Right lobe of liver (tissue), 6 donors: ENCODE results near the gene ACTG2. TPM values are rescaled to one million over a fixed set of nuclear protein-coding genes. Genes with fewer than 3 reads are reported as not detected.

Experiments
- ATAC-seq, 4 donors: fragments of 200-7000 bp; cut with Tn5 transposase; one replicate each; pipeline ENCODE4 v1.9.1; 2020; ENCODE audit warnings: mild to moderate bottlenecking in 4 of 4, moderate library complexity in 4 of 4
- DNase-seq, 3 donors: peaks; one replicate each; pipeline ENCODE4 v3.0.0-alpha.2; 2020
- H3K27ac ChIP-seq, 3 donors: fragments of 200-600 bp; one replicate each; pipeline ENCODE4 v1.8.0; 2022
- H3K27me3 ChIP-seq, 2 donors: fragments of 200-600 bp; one replicate each; pipeline ENCODE4 v1.8.0; 2022
- H3K36me3 ChIP-seq, 4 donors: fragments of 200-600 bp; sonication (generic) in 1 of 4; one replicate each; pipeline versions ENCODE4 v1.5.1 to v1.8.0; 2017 to 2022; ENCODE audit warnings: control low read depth in 1 of 4
- H3K4me1 ChIP-seq, 4 donors: fragments of 200-600 bp; sonication (generic) in 1 of 4; one replicate each; pipeline versions ENCODE4 v1.5.1 to v1.8.0; 2017 to 2022; ENCODE audit warnings: control low read depth in 1 of 4
- H3K4me3 ChIP-seq, 3 donors: fragments of 200-600 bp; one replicate each; pipeline ENCODE4 v1.8.0; 2022
- H3K9me3 ChIP-seq, 4 donors: fragments of 200-600 bp; sonication (generic) in 1 of 4; one replicate each; pipeline versions ENCODE4 v1.5.1 to v1.8.0; 2017 to 2022; ENCODE audit warnings: control low read depth in 1 of 4
- CTCF ChIP-seq, 4 donors: fragments of 200-600 bp in 3 of 4; fragments of 450-650 bp in 1 of 4; IDR thresholded peaks; one replicate each; pipeline versions ENCODE4 v1.5.1 to v1.8.0; 2016 to 2022; ENCODE audit warnings: antibody characterized with exemption in 4 of 4, mild to moderate bottlenecking in 2 of 4
- POLR2A ChIP-seq: fragments of 450-650 bp; IDR thresholded peaks from one replicate; pipeline ENCODE4 v1.6.1; 2017; ENCODE audit warnings: antibody characterized with exemption, mild to moderate bottlenecking
- WGBS: methylation state at CpG from one replicate; pipeline ENCODE4 v1.1.6; 2018; ENCODE audit warnings: low coverage, low lambda C conversion rate; ENCODE audit not compliant: insufficient coverage; ENCODE audit errors: missing lambda C conversion rate; 5-methylcytosine and 5-hydroxymethylcytosine counted together
- intact Hi-C, 2 donors: fragments of 100-400 bp; cut with DNase I; formaldehyde crosslinking; loops; one replicate each; pipeline versions ENCODE4 v1.11.2 to v1.14.1; 2022
- total RNA-seq, 6 experiments: library from RNA; depleted of rRNA in 2 of 6; stranded (reverse); fragments of >200 nt in 2 of 6; fragmentation: NEBNext Ultra II Directional in 3 of 6; extraction: Animal tissue kit (Norgen Biotek cat#: 25700) in 3 of 6; gene quantifications; one replicate each; pipeline versions ENCODE4 v1.1.0 to v1.2.4, GENCODE V29; 2016 to 2023
- donor health status: DM: no; HTN: yes; CAD: no.
- donor health status: DM: no; HTN: no; CAD: no.
- donor health status: DM: no; HTN: no; CAD: no.
- donor health status: DM: no; HTN: yes; CAD: no.
- donor health status: DM: no; HTN: yes; CAD: no.

ACTG2 gene
- total RNA-seq, 6 experiments from 2014 or later = 0.39 to 12.8 (median 1.1) TPM

- Histone ChIP-seq H3K9me3 (no peaks in the 10 kb centered on the region), H3K27ac (no peak overlapping the region), H3K36me3 (peaks cover 0 to 58% (median 16%) of the 10 kb centered on the region in 4 donors), H3K4me1 (no peaks in the 10 kb centered on the region), H3K4me3 (no peak overlapping the region), H3K27me3 (no peaks in the 10 kb centered on the region)
- ATAC-seq (no peak), DNase-seq (no peak)
- intact Hi-C loops = no loop called here
- WGBS = 94% methylated on average over 5 of the region's 5 CpGs
- TF ChIP-seq POLR2A (no peak), CTCF (IDR thresholded peaks at IDR 0.05) (no peak)
Observed at GRCh38 chr2:73956218-73956865, 63.5 kb downstream of the ACTG2 start.

GRCh38 chr2:73961274-73961673, 68.5 kb downstream of the ACTG2 start:
- Histone ChIP-seq H3K36me3 (peaks cover 0 to 25% (median 10%) of the 10 kb centered on the region in 4 donors), H3K4me3 (no peak overlapping the region), H3K4me1 (no peaks in the 10 kb centered on the region), H3K27ac (no peak overlapping the region), H3K27me3 (no peaks in the 10 kb centered on the region), H3K9me3 (no peaks in the 10 kb centered on the region)
- no peak for TF ChIP-seq POLR2A
- no peak for TF ChIP-seq CTCF (IDR thresholded peaks at IDR 0.05)
- no peak for ATAC-seq
- DNase-seq = no peak
- whole genome bisulfite sequencing = 98% methylated on average over 4 of the region's 4 CpGs
- intact Hi-C loops = no loop called here

DNA sequence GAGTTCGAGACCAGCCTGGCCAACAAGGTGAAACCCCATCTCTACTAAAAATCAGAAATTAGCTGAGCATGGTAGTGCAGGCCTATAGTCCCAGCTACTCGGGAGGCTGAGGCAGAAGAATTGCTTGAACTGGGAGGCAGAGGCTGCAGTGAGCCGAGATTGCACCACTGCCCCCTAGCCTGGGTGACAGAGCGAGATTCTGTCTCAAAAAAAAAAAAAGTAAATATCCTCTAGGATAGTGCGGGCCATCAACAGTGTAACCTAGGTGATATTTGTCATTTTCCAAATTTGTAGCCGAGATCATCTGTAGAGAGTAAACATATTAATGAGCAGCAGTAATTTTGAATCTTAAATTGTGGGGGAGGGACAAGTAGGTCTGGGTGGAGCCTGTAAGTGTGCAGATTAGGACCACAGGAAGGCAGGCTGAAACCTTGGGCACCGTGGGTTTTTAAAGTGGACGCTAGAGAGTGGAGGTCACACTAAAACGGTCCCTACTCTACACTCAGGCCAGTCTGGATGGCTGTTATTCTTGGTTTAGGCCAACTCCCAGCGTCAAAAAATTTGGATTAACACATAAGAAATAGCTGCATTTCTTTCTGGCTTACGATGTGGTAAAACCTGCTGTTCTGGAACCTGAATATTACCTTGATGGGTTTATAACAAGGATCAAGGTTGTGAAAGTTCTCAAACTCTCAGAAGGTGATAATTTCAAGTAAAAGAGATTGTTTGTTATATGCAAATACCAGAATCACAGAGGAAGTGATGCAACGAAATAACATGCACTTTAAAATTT, 69.2 kb downstream of the ACTG2 start:
- intact Hi-C loops = no loop called here
- no peaks in the 10 kb centered on the region for H3K27me3 ChIP-seq
- no peaks in the 10 kb centered on the region for H3K4me1 ChIP-seq
- no peak for DNase-seq
- H3K36me3 ChIP-seq = peaks cover 0 to 18% (median 9%) of the 10 kb centered on the region in 4 donors
- 92% methylated on average over 9 of the region's 12 CpGs for WGBS
- no peak for TF ChIP-seq POLR2A
- no peak for ATAC-seq
- H3K9me3 ChIP-seq = no peaks in the 10 kb centered on the region
- no peak overlapping the region for H3K27ac ChIP-seq
- no peak overlapping the region for H3K4me3 ChIP-seq

DNA sequence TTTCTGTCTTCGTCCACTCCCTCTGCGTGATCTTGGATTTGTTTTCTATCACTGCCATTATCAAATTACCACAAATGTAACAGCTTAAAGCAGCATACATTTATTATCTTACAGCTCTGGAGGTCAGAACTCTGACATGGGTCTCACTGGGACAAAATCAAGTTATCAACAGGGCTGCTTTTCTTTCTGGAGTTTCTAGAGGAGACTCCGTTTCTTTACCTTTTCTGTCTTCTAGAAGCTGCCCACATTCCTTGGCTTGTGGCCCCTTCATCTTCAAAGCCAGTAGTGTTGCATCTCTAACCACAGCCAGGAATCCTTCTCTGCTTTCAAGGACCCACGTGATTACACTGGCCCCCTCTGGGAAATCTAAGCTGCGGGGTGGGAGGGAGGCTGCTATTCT, 70.0 kb downstream of the ACTG2 start:
- no peak overlapping the region for H3K27ac ChIP-seq
- TF ChIP-seq CTCF (IDR thresholded peaks at IDR 0.05) = no peak
- TF ChIP-seq POLR2A = no peak
- H3K9me3 ChIP-seq = no peaks in the 10 kb centered on the region
- H3K36me3 ChIP-seq = peaks cover 0 to 18% (median 5%) of the 10 kb centered on the region in 4 donors
- no peaks in the 10 kb centered on the region for H3K27me3 ChIP-seq
- intact Hi-C loops = no loop called here
- no peak for ATAC-seq
- H3K4me1 ChIP-seq = no peaks in the 10 kb centered on the region
- DNase-seq = no peak
- H3K4me3 ChIP-seq = no peak overlapping the region
- WGBS = 65% methylated on average over 4 of the region's 5 CpGs
